HG03045 (cell line): ENCODE data around the gene CCDC91.
"Not testable (repeated sequence)": the region's sequence is repeated elsewhere in the genome, so short reads cannot be mapped to it uniquely, and the experiment has no call there.

ENCODE experiments used
- ATAC-seq: cut with Tn5 transposase; IDR thresholded peaks from one replicate; pipeline ENCODE4 v1.9.1; 2021; ENCODE audit warnings: mild to moderate bottlenecking, moderate library complexity; ENCODE audit not compliant: unreplicated experiment

CCDC91 gene

GRCh38 chr12:28178775-28179174 is 11.5 kb upstream of the CCDC91 start:
- ATAC-seq, result no peak

- ATAC-seq, result no peak
Measured at GRCh38 chr12:28180786-28181185, 9.5 kb upstream of the CCDC91 start.

GRCh38 chr12:28184375-28184774 is 5.9 kb upstream of the CCDC91 start:
- no peak for ATAC-seq

GRCh38 chr12:28186500-28186899 is 3.8 kb upstream of the CCDC91 start:
- no peak for ATAC-seq

GRCh38 chr12:28189784-28190320 is 404 bp upstream of the CCDC91 start:
- ATAC-seq, result no peak

GRCh38 chr12:28191051-28192048 is 1.1 kb downstream of the CCDC91 start:
- no peak for ATAC-seq

GRCh38 chr12:28192125-28192524 is 1.9 kb downstream of the CCDC91 start:
- no peak for ATAC-seq

- not testable (repeated sequence) for ATAC-seq
Measured at GRCh38 chr12:28194621-28195020, 4.4 kb downstream of the CCDC91 start.

- ATAC-seq, result not testable (repeated sequence)
Measured at GRCh38 chr12:28201136-28201535, 10.9 kb downstream of the CCDC91 start.

- no peak for ATAC-seq
Measured at GRCh38 chr12:28202374-28203130, 12.3 kb downstream of the CCDC91 start.

GRCh38 chr12:28209782-28210181 is 19.5 kb downstream of the CCDC91 start:
- no peak for ATAC-seq

- no peak for ATAC-seq
Measured at GRCh38 chr12:28212182-28212581, 21.9 kb downstream of the CCDC91 start.

- ATAC-seq, result no peak
Measured at GRCh38 chr12:28215021-28215420, 24.8 kb downstream of the CCDC91 start.

GRCh38 chr12:28216016-28216415 is 25.8 kb downstream of the CCDC91 start:
- ATAC-seq, result no peak

- no peak for ATAC-seq
Measured at GRCh38 chr12:28217805-28218204, 27.5 kb downstream of the CCDC91 start.

GRCh38 chr12:28218875-28219274 is 28.6 kb downstream of the CCDC91 start:
- no peak for ATAC-seq

- ATAC-seq, result no peak
Measured at GRCh38 chr12:28219827-28220226, 29.6 kb downstream of the CCDC91 start.

GRCh38 chr12:28222081-28222700 is 31.9 kb downstream of the CCDC91 start:
- ATAC-seq, result no peak

GRCh38 chr12:28223025-28223554 is 32.8 kb downstream of the CCDC91 start:
- peak; percentile 92 for ATAC-seq

- ATAC-seq, result no peak
Measured at GRCh38 chr12:28223858-28224257, 33.6 kb downstream of the CCDC91 start.

- ATAC-seq, result no peak
Measured at GRCh38 chr12:28226705-28227104, 36.4 kb downstream of the CCDC91 start.
